Testis (tissue), 5 donors: ENCODE results near the gene AKIP1. TPM values are rescaled to one million over a fixed set of nuclear protein-coding genes. Genes with fewer than 3 reads are reported as not detected.
A peak's percentile ranks its signal among the peaks of the same experiment; 100 is the strongest.

Experiments
- DNase-seq: peaks from one replicate; pipeline ENCODE4 v3.0.0-alpha.2; 2019
- H3K27ac ChIP-seq, 2 donors: fragments of 200-600 bp; sonication (generic); one replicate each; pipeline ENCODE4 v1.5.1; 2019
- H3K27me3 ChIP-seq: fragments of 200-600 bp; sonication (generic); one replicate; pipeline ENCODE4 v1.5.1; 2019
- H3K36me3 ChIP-seq: fragments of 200-600 bp; sonication (generic); one replicate; pipeline ENCODE4 v1.5.1; 2017; ENCODE audit warnings: low read depth; ENCODE audit errors: missing control alignments
- H3K4me1 ChIP-seq: fragments of 200-600 bp; sonication (generic); one replicate; pipeline ENCODE4 v1.5.1; 2019
- H3K4me3 ChIP-seq, 2 donors: fragments of 200-600 bp; sonication (generic); one replicate each; pipeline ENCODE4 v1.5.1; 2017 to 2019
- H3K9me3 ChIP-seq: fragments of 200-600 bp; sonication (generic); one replicate; pipeline ENCODE4 v1.5.1; 2017
- CTCF ChIP-seq, 3 experiments: fragments of 450-650 bp in 2 of 3; fragments of 200-600 bp in 1 of 3; sonication (generic) in 1 of 3; IDR thresholded peaks; one replicate each; pipeline ENCODE4 v1.5.1; 2016 to 2019; ENCODE audit warnings: antibody characterized with exemption in 3 of 3, mild to moderate bottlenecking in 2 of 3, moderate library complexity in 1 of 3
- POLR2A ChIP-seq: fragments of 450-650 bp; IDR thresholded peaks from one replicate; pipeline ENCODE4 v1.6.1; 2017; ENCODE audit warnings: antibody characterized with exemption, mild to moderate bottlenecking, moderate library complexity
- WGBS, 2 donors: methylation state at CpG; one replicate each; pipeline ENCODE4 v1.1.5; 2018; 5-methylcytosine and 5-hydroxymethylcytosine counted together
- intact Hi-C: fragments of 100-400 bp; cut with DNase I; formaldehyde crosslinking; loops from one replicate; pipeline ENCODE4 v1.15.1; 2023; ENCODE audit warnings: low total_unique reads
- long read RNA-seq, 2 donors: transcript quantifications; one replicate each; lab custom pipeline, GENCODE V29; 2026
- polyA plus RNA-seq: library from polyadenylated mRNA; stranded (reverse); fragments of 350-450 nt; fragmentation: Illumina TruSeq; extraction: RNeasy Lipid Tissue Mini Kit (QIAGEN cat#74804); gene quantifications from one replicate; pipeline ENCODE4 v1.2.3, GENCODE V29; 2014; ENCODE audit warnings: low read depth, low replicate concordance; ENCODE audit not compliant: insufficient read depth
- total RNA-seq, 2 donors: library from RNA; depleted of rRNA; stranded (reverse); fragments of >200 nt; gene quantifications; one replicate each; pipeline ENCODE4 v1.2.3, GENCODE V29; 2016

The AKIP1 gene
- total RNA-seq, result 10 to 100 TPM; 38.5 to 40.4 TPM
- 30.9 TPM for polyA plus RNA-seq
- long read RNA-seq, donor 1, transcript AKIP1-204 (4 exons, 1,084 nt), result major isoform, 8 of 13 reads
- long read RNA-seq, donor 1, partial matches to known transcripts, result 0 of 13 reads
- long read RNA-seq, donor 1, other reads (novel, unspliced or antisense), result 0 of 13 reads
- long read RNA-seq, donor 2, transcript AKIP1-204 (4 exons, 1,084 nt), result major isoform, 5 of 11 reads
- long read RNA-seq, donor 2, partial matches to known transcripts, result 0 of 11 reads
- long read RNA-seq, donor 2, other reads (novel, unspliced or antisense), result 0 of 11 reads

- Histone ChIP-seq H3K27me3 (no peaks in the 10 kb centered on the region), H3K4me3 (peak within 1 kb of the TSS; percentile 94 to 98), H3K27ac (peak within 1 kb of the TSS; percentile 95 to 98), H3K9me3 (no peaks in the 10 kb centered on the region), H3K4me1 (peaks cover 22% of the 10 kb centered on the region), H3K36me3 (no peaks in the 10 kb centered on the region)
- DNase-seq, result peak; percentile 96
- TF ChIP-seq CTCF (IDR thresholded peaks at IDR 0.05) (no peak), POLR2A (no peak)
- intact Hi-C loops, result loop anchor here (5.0 kb wide), 1 partner anchor 229 kb away; the partner anchor contains the start of genes RPL27A and TRIM66
- WGBS, 2 donors, result 1% methylated on average over 20 to 52 of the region's 68 CpGs
Observed at GRCh38 chr11:8911029-8911823, at the start of gene AKIP1. TSS of gene AKIP1 (plus strand) at chr11:8911189. CDS start at chr11:8911450, 261 bp downstream.

GRCh38 chr11:8863838-8864237 lies 47.2 kb upstream of the AKIP1 start:
- Histone ChIP-seq H3K4me1 (peaks cover 4% of the 10 kb centered on the region), H3K4me3 (no peak overlapping the region), H3K27ac (peak overlapping the region; percentile 59 to 71), H3K9me3 (no peaks in the 10 kb centered on the region), H3K27me3 (no peaks in the 10 kb centered on the region), H3K36me3 (no peaks in the 10 kb centered on the region)
- DNase-seq, result no peak
- TF ChIP-seq CTCF (IDR thresholded peaks at IDR 0.05), result no peak
- TF ChIP-seq POLR2A, result no peak
- intact Hi-C loops, result no loop called here
- 64 to 79% methylated on average over 1 of the region's 1 CpG for WGBS, 2 donors

- H3K27ac ChIP-seq, result peak overlapping the region in 1 of 2 donors; percentile 71
- no peaks in the 10 kb centered on the region for H3K36me3 ChIP-seq
- DNase-seq, result no peak
- no peaks in the 10 kb centered on the region for H3K27me3 ChIP-seq
- intact Hi-C loops, result no loop called here
- TF ChIP-seq POLR2A (no peak), CTCF (IDR thresholded peaks at IDR 0.05) (no peak)
- no peaks in the 10 kb centered on the region for H3K9me3 ChIP-seq
- no peak overlapping the region for H3K4me3 ChIP-seq
- H3K4me1 ChIP-seq, result peaks cover 4% of the 10 kb centered on the region
Observed at GRCh38 chr11:8865304-8865703, 45.7 kb upstream of the AKIP1 start.

GRCh38 chr11:8867035-8867434 lies 44.0 kb upstream of the AKIP1 start:
- intact Hi-C loops, result no loop called here
- Histone ChIP-seq H3K27ac (peak overlapping the region in 1 of 2 donors; percentile 43), H3K9me3 (no peaks in the 10 kb centered on the region), H3K27me3 (no peaks in the 10 kb centered on the region), H3K36me3 (no peaks in the 10 kb centered on the region), H3K4me1 (peaks cover 6% of the 10 kb centered on the region), H3K4me3 (no peak overlapping the region)
- WGBS, 2 donors, result 57 to 66% methylated on average over 6 of the region's 6 CpGs
- TF ChIP-seq POLR2A, result no peak
- TF ChIP-seq CTCF (IDR thresholded peaks at IDR 0.05), result no peak
- DNase-seq, result no peak
